Forelimb muscle (tissue), 1 donor: ENCODE results near the gene RNF111. TPM values are rescaled to one million over a fixed set of nuclear protein-coding genes. Genes with fewer than 3 reads are reported as not detected.
"Not testable (repeated sequence)": the region's sequence is repeated elsewhere in the genome, so short reads cannot be mapped to it uniquely, and the experiment has no call there.

Source experiments
- DNase-seq: peaks from one replicate; pipeline ENCODE4 v3.0.0-alpha.2; 2013; ENCODE audit warnings: low read depth
- polyA plus RNA-seq: library from polyadenylated mRNA; unstranded; fragments of 120-200 nt; gene quantifications from one replicate; pipeline ENCODE4 v1.2.1, GENCODE V29; 2013; ENCODE audit not compliant: insufficient read length

RNF111 gene
- polyA plus RNA-seq, 1 donor = 24.1 TPM

GRCh38 chr15:59059076-59059597, 71.7 kb downstream of the RNF111 start:
- DNase-seq = no peak

- no peak for DNase-seq
Measured at GRCh38 chr15:59060348-59060747, 72.9 kb downstream of the RNF111 start.

DNA sequence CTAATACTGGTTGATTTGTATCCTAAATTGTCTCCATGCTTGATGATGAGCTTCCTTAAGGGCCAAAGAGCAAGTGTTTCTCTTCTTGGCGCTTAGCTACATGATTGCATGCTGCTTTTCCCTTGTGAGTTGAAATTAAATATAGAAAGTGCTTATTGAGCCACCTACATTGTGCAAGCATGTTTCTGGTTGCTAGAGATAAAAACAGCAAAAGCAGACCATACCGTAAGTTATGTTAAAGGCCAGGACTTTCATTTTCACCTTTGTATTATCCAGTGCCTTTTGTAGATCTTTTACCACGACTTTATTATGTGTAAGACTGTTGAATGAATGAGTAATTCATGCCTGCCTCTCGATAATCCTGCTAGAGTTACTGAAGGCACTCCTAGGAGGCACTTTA, 75.6 kb downstream of the RNF111 start:
- DNase-seq = no peak

DNA sequence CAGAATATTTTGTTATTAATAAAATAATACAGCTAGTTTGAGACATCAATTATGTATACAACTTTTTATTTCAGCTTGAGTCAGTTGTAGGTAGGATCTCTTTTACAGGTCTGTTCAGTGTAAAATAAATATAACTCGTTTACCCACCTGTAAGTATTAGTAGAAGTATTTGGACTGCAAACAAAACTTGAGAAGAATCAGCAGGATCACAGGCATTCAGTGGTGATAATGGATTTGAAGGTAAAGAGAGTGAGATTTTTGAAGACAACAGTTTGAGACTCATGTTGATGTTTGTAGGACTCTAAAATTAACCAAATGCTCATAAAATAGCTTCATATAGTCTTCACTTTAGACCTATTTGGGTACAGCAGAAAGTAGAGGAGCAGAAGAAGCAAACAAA, 82.0 kb downstream of the RNF111 start:
- DNase-seq = no peak

DNA sequence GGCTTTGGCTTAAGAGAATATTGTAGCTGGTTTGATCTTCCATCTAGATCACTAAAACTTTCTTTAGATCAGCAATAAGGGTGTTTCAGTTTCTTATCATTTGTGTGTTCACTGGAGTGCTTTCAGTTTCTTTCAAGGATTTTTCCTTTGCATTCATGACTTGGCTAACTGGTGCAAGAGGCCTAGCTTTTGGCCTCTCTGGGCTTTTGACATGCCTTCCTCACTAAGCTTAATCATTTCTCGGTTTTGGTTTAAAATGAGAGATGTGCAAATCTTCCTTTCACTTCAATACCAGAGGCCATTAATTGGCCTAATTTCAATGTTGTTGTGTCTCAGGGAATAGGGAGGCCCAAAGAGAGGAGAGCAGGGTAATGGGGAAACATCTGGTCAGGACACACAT, 87.1 kb downstream of the RNF111 start:
- DNase-seq = no peak

- no peak for DNase-seq
Measured at GRCh38 chr15:59087731-59088130, 100.3 kb downstream of the RNF111 start.

DNA sequence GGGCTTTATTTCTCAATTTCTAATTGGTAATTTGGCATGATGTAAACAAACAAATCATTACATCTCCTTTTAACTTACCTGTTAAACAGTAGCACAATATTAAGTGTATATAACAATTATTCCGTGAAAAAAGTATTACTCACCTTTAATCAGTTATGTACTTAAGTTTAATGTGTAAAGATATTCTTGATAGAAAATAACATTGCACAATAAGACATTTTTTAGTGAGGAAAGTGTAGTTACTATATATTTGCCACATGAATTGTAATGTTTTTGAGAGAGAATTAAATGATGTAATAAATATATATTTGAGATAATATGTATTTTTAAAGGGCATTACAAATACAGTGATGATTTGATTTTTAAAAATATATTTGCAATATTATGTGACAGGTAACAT, 106.6 kb downstream of the RNF111 start:
- no peak for DNase-seq

GRCh38 chr15:59096429-59096828, 109.0 kb downstream of the RNF111 start:
- no peak for DNase-seq

DNA sequence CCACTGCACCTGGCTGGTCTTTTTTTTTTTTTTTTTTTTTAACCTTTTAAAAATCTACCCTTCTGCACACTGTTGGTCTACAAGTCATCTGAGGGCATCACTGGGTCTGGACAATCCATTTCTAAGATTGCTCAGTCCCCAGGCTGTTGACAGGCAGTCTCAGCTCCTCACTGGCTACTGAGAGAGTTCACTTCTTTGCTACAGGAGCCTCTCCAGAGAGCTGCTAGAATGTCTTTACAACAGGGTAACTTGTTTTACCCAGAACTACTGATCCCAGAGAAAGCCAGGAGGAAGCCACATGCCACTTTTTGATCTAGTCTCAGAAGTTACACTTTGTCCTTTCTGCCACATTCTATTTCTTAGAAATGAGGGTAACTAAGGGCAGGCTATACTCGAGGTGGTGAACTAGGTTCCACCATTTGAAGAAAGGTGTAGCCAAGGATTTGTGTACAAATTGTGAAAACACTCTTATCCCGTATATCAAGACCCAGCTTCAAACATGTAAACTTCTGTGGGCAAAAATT, 111.8 kb downstream of the RNF111 start:
- no peak for DNase-seq

- DNase-seq = no peak
Measured at GRCh38 chr15:59104602-59104911, 117.1 kb downstream of the RNF111 start.

DNA sequence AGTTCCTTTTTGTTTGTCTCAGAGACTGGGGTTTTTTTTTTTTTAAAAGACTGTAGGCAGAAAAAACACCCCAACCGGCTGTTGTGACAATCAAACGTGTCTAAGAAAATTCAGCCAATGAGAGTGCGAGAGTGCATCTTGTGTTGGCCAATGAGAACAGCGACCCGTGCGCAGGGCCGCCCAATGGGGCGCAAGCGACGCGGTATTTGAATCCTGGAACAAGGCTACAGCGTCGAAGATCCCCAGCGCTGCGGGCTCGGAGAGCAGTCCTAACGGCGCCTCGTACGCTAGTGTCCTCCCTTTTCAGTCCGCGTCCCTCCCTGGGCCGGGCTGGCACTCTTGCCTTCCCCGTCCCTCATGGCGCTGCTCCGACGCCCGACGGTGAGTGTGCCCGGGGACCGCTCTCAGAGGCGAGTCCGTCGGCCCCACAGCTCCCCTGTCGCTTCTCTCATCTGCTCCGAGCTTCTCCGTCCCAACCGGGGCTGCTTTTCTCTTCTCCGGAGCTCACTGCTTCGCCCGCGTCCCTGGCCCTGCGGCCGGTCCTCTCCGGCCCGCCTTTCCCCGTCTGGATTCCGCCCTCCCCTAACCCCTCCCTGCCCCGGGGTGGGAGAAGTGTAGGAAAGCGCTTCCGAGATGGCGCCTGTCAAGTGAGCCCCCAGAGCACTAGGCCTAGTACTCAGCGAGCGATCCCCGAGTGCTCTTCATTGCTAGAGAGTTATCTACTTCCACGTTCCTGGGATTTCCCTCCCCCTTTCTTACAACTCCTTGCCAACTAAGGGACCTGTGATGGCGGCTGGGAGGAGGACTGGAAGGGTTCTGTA, 117.7 kb downstream of the RNF111 start, which contains the start of gene CCNB2:
CCNB2 (plus strand) TSS at position 235 of the 821 bp plus-strand sequence; CDS start at position 358, 123 bp downstream.
- DNase-seq = peak; percentile 92

GRCh38 chr15:59105854-59106253, 118.4 kb downstream of the RNF111 start:
- DNase-seq = no peak

DNA sequence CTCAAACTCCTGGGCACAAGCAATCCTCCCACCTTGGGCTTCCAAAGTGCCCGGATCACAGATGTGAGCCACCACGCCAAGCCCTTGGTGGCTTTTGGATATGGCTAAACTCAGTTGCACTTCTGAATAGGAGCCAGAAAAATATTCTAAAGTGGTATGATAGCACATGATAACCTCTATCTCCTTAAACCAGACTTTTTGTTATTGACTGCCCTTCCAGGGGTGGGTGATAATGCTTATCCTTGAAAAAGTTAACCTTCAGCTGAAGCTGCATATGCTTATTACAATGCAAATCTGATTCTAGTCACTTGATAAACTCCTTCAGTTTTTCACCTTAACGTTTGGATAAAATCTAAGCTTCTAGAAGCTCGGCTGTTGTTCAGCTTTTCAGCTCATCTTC, 123.8 kb downstream of the RNF111 start:
- no peak for DNase-seq

DNA sequence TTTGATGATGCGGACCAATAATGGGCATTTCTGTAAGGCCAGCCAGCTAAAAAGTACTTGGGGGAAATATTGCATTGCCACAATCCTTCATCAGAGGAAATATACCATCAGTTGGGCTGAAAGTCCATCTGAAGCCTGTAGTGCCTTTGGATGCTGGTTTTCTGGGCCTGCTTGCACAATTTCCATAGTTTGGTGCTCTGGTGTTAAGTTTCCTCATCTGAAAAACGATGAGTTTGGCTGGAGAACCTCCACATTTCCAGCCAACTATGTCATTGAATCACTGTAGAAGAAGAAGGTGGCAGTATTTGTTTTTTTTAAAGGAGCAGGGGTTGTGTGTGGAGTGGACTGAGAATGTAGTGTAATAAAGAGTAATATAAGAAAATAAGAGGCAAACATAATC, 127.6 kb downstream of the RNF111 start:
- no peak for DNase-seq

DNA sequence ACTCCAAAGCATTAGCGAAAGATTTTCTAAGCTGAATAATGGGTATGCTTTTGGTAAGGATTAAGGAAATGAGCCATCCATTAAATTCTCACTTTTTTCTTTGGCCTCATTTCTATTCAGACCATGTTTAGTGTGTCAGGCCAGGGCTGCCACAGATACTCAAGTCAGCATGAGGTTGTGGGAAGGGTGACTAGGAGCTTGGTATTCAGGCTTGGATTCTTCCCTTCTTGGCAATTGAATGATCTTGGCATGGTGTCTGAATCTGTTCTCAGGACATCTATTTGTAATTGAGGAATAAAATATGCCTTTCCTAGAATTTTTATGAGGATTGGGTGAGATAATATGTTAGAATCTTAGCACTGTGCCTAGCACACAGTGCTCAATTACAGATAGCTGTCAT, 128.7 kb downstream of the RNF111 start:
- DNase-seq = no peak

- no peak for DNase-seq
Measured at GRCh38 chr15:59116771-59117170, 129.3 kb downstream of the RNF111 start.

GRCh38 chr15:59119625-59120024, 132.2 kb downstream of the RNF111 start:
- DNase-seq = no peak

DNA sequence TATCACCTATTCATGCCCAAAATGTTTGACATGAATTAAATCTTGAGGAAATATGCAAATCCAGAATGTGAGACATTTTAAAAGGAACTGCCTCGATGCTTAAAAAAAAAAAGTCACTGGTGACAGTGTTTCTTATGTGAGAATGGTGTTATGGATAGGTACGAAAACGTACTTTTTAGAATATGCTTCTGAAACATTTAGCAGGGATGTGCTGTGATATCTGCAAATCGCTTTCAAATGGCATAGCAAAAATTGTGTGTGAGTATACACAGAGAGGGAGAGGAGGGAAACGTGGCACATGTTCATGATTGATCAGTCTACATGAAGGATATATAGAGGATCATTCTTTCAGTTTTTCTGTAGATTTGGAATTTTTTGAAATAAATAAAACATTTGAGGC, 133.5 kb downstream of the RNF111 start:
- DNase-seq = no peak

- DNase-seq = no peak
Measured at GRCh38 chr15:59124261-59124660, 136.8 kb downstream of the RNF111 start.

GRCh38 chr15:59125683-59126082, 138.2 kb downstream of the RNF111 start:
- DNase-seq = not testable (repeated sequence)

DNA sequence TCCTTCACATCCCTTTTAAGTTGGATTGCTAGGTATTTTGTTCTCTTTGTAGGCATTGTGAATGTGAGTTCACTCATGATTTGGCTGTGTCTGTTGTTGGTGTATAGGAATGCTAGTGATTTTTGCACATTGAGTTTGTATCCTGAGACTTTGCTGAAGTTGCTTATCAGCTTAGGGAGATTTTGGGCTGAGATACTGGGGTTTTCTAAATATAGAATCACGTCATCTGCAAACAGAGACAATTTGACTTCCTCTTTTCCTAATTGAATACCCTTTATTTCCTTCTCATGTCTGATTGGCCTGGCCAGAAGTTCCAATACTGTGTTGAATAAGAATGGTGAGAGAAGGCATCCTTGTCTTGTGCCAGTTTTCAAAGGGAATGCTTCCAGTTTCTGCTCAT, 139.8 kb downstream of the RNF111 start:
- DNase-seq = not testable (repeated sequence)

- DNase-seq = no peak
Measured at GRCh38 chr15:59131456-59131855, 144.0 kb downstream of the RNF111 start.

- no peak for DNase-seq
Measured at GRCh38 chr15:59131969-59132562, 144.6 kb downstream of the RNF111 start.
